ENCODE measurements around the gene GDPD4. TPM values are rescaled to one million over a fixed set of nuclear protein-coding genes. Genes with fewer than 3 reads are reported as not detected.

Gene GDPD4
- total RNA-seq, 1 experiment from 2014 or later: not detected

GRCh38 chr11:77249427-77249826, 52.1 kb downstream of the GDPD4 start:
- H3K4me1 ChIP-seq (ENCODE audit: control insufficient read depth, insufficient read depth, low read length): no peaks in the 10 kb centered on the region
- no peak overlapping the region for H3K4me3 ChIP-seq (ENCODE audit: low read depth in 2 of 2, low read length in 2 of 2)
- DNase-seq (ENCODE audit: low read depth, low spot score): no peak
- no peak for ATAC-seq
- TF ChIP-seq POLR2AphosphoS5 (IDR thresholded peaks at IDR 0.05; ENCODE audit: low read depth, low read length) (no peak), CTCF (IDR thresholded peaks at IDR 0.05) (no peak), TCF7L2 (IDR thresholded peaks at IDR 0.05; ENCODE audit: low read depth, low read length) (no peak), REST (IDR thresholded peaks at IDR 0.05; ENCODE audit: insufficient read depth in 1 of 2, low read depth in 2 of 2, low read length in 1 of 2) (no peak), SIN3A (IDR thresholded peaks at IDR 0.05; ENCODE audit: borderline replicate concordance, insufficient read depth, low read depth, low read length) (no peak)
- H3K27ac ChIP-seq (ENCODE audit: low read length): no peak overlapping the region
- no TSS peak for BruUV-seq (replicated peaks)
- intact Hi-C loops (cut with micrococcal nuclease; ENCODE audit: unreplicated experiment) (no loop called here), in situ Hi-C loops (cut with HindIII; ENCODE audit: low pct_unique_long_range_greater_than_20kb, low sequenced_read_pairs) (no loop called here)
- CTCF ChIA-PET: no interaction called here
- H3K9me3 ChIP-seq (ENCODE audit: control insufficient read depth, insufficient read depth, low read depth, low read length): peaks cover 4% of the 10 kb centered on the region; the same call in 1 of the 2 replicates
- H3K27me3 ChIP-seq (ENCODE audit: control insufficient read depth, insufficient read depth, low read length): no peaks in the 10 kb centered on the region
- no peaks in the 10 kb centered on the region for H3K36me3 ChIP-seq (ENCODE audit: control insufficient read depth, insufficient read depth, low read length)
- POLR2A ChIA-PET: interaction anchor here (0.6 kb wide), 1 partner anchor 465 kb away, joined by 4 read pairs; no protein-coding TSS in a partner anchor

GRCh38 chr11:77244277-77245027, 57.0 kb downstream of the GDPD4 start:
- no TSS peak for BruUV-seq (replicated peaks)
- TF ChIP-seq SIN3A (IDR thresholded peaks at IDR 0.05; ENCODE audit: borderline replicate concordance, insufficient read depth, low read depth, low read length): no peak
- no peak for TF ChIP-seq REST (IDR thresholded peaks at IDR 0.05; ENCODE audit: insufficient read depth in 1 of 2, low read depth in 2 of 2, low read length in 1 of 2)
- TF ChIP-seq CTCF (IDR thresholded peaks at IDR 0.05): no peak
- no peak for TF ChIP-seq POLR2AphosphoS5 (IDR thresholded peaks at IDR 0.05; ENCODE audit: low read depth, low read length)
- no peak for TF ChIP-seq TCF7L2 (IDR thresholded peaks at IDR 0.05; ENCODE audit: low read depth, low read length)
- peak; percentile 61 for DNase-seq (ENCODE audit: low read depth, low spot score)
- in situ Hi-C loops (cut with HindIII; ENCODE audit: low pct_unique_long_range_greater_than_20kb, low sequenced_read_pairs): no loop called here
- H3K9me3 ChIP-seq (ENCODE audit: control insufficient read depth, insufficient read depth, low read depth, low read length): no peaks in the 10 kb centered on the region
- H3K4me1 ChIP-seq (ENCODE audit: control insufficient read depth, insufficient read depth, low read length): no peaks in the 10 kb centered on the region
- H3K36me3 ChIP-seq (ENCODE audit: control insufficient read depth, insufficient read depth, low read length): no peaks in the 10 kb centered on the region
- ChIA-PET POLR2A (no interaction called here), CTCF (no interaction called here)
- intact Hi-C loops (cut with micrococcal nuclease; ENCODE audit: unreplicated experiment): no loop called here
- ATAC-seq: peak; percentile 89
- H3K27ac ChIP-seq (ENCODE audit: low read length): no peak overlapping the region
- H3K27me3 ChIP-seq (ENCODE audit: control insufficient read depth, insufficient read depth, low read length): no peaks in the 10 kb centered on the region
- H3K4me3 ChIP-seq (ENCODE audit: low read depth in 2 of 2, low read length in 2 of 2): no peak overlapping the region
